SU-DHL-6 (cell line): Measurements from ENCODE around the gene GATC.
A peak's percentile ranks its signal among the peaks of the same experiment; 100 is the strongest.

Source experiments
- H2AFZ ChIP-seq: fragments of 200-600 bp; sonication (generic); 2 replicates; pipeline ENCODE4 v1.6.1; 2014; ENCODE audit warnings: low read depth, mild to moderate bottlenecking, moderate library complexity, mixed read lengths, antibody characterized with exemption, low read length; ENCODE audit not compliant: severe bottlenecking
- H3F3A ChIP-seq: fragments of 200-600 bp; shearing (Covaris generic); 2 replicates; pipeline ENCODE4 v1.6.0; 2016; ENCODE audit warnings: antibody characterized with exemption, mild to moderate bottlenecking; ENCODE audit not compliant: insufficient read depth
- H3K27ac ChIP-seq: fragments of 200-600 bp; sonication (generic); 2 replicates; pipeline ENCODE4 v1.5.1; 2016; ENCODE audit warnings: low read depth, mild to moderate bottlenecking, low read length, moderate library complexity, mixed read lengths
- H3K27me3 ChIP-seq: fragments of 200-600 bp; sonication (generic), shearing (Covaris generic); 2 replicates; pipeline ENCODE4 v1.6.0; 2014; ENCODE audit warnings: mild to moderate bottlenecking, low read length
- H3K36me3 ChIP-seq: fragments of 200-600 bp; sonication (generic); 2 replicates; pipeline ENCODE4 v1.6.1; 2014; ENCODE audit warnings: mild to moderate bottlenecking, low read length, mixed read lengths
- H3K4me2 ChIP-seq: fragments of 300-600, 200-600 bp; shearing (Covaris generic), sonication (generic); 2 replicates; pipeline ENCODE4 v1.6.0; 2014; ENCODE audit warnings: low read length, low read depth, mild to moderate bottlenecking; ENCODE audit not compliant: poor library complexity, severe bottlenecking
- H3K4me3 ChIP-seq: fragments of 200-600 bp; sonication (generic); 2 replicates; pipeline ENCODE4 v1.5.1; 2014; ENCODE audit warnings: antibody characterized with exemption, low read length, mild to moderate bottlenecking, mixed read lengths; ENCODE audit not compliant: insufficient read depth, poor library complexity, severe bottlenecking
- H3K79me2 ChIP-seq: fragments of 200-600 bp; sonication (generic); 2 replicates; pipeline ENCODE4 v1.6.1; 2014; ENCODE audit warnings: mild to moderate bottlenecking, low read length, moderate library complexity; ENCODE audit not compliant: insufficient read depth
- H3K9ac ChIP-seq: fragments of 200-600 bp; sonication (generic); 2 replicates; pipeline ENCODE4 v1.7.0; 2014; ENCODE audit warnings: mild to moderate bottlenecking, low read length
- H3K9me2 ChIP-seq: fragments of 200-600 bp; sonication (generic); replicated peaks from 2 replicates; pipeline ENCODE4 v1.6.1; 2014; ENCODE audit warnings: low read length; ENCODE audit not compliant: insufficient read depth
- H3K9me3 ChIP-seq: fragments of 200-600 bp; sonication (generic); 2 replicates; pipeline ENCODE4 v1.6.1; 2014; ENCODE audit warnings: low read length, mixed read lengths; ENCODE audit not compliant: insufficient read depth
- H4K20me1 ChIP-seq: fragments of 200-600 bp; sonication (generic); 2 replicates; pipeline ENCODE4 v1.6.1; 2014; ENCODE audit warnings: low read depth, mild to moderate bottlenecking, antibody characterized with exemption, low read length, moderate library complexity, mixed read lengths
- EZH2phosphoT487 ChIP-seq: fragments of 200-600 bp; sonication (generic), shearing (Covaris generic); conservative IDR thresholded peaks from 2 replicates; pipeline ENCODE4 v1.6.1; 2018; ENCODE audit warnings: mild to moderate bottlenecking, antibody characterized with exemption, low read length, moderate library complexity, mixed read lengths
- TF ChIP-seq, protein P1 (sequence below): fragments of 200-600 bp; sonication (generic); IDR thresholded peaks from one replicate; pipeline ENCODE4 v1.5.1; 2017; ENCODE audit warnings: antibody characterized with exemption, mild to moderate bottlenecking, low read length, moderate library complexity; ENCODE audit not compliant: insufficient read depth, poor library complexity, severe bottlenecking

GATC gene

DNA sequence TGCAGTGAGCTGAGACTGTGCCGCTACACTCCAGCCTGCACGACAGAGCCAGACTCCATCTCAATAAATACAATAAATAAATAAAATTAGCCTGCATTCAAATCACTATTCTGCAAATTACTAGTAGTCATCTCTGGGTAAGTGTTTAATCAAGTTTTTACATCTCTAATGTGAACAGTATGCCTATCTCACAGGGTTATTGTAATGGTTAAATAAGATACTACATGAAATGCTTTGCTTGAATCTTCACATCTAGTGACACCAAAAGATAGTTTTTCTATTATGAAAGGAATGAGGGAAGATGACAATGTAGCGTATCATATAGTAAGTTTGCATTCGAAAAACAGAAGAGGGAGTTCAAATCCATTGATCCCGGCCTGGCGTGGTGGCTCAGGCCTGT is 21.2 kb downstream of the GATC start:
- Histone ChIP-seq H3K9ac (no peak overlapping the region; the same call in 1 of the 2 replicates), H3K9me2 (no peaks in the 10 kb centered on the region), H3K4me2 (peak overlapping the region; percentile 66)

DNA sequence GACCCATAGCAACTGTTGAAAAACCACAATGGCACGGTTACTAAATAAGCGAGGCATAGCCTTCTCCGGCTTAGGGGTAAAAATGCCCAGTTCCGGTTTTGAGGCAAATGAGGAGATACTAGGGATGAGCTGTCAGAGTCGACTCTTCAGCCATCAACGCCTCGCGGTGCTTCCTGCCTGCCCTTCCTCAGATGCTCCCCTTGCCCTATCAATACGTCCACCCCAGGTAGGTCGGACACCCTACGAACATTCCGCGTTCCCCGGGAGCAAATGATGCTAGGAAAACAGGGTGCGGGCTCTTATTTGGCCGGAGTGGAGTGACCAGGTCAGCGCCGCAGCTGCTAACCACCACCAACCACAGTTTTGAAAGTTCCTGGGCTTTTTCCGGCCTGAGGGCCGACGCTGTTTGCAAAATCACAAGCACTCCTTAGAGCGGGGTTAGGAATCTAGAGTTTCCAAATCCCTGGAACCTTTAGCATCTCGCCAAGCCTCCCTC is 22.1 kb downstream of the GATC start:
- Histone ChIP-seq H3K79me2 (peaks cover 64% of the 10 kb centered on the region), H3K9ac (peak overlapping the region; percentile 82), H3K27ac (peak overlapping the region; percentile 62), H3F3A (peaks cover 20% of the 10 kb centered on the region; the same call in 1 of the 2 replicates), H3K4me3 (peak overlapping the region; percentile 84), H3K4me2 (peak overlapping the region; percentile 66), H2AFZ (no peak overlapping the region), H3K9me2 (no peaks in the 10 kb centered on the region), H3K9me3 (no peaks in the 10 kb centered on the region), H3K27me3 (no peaks in the 10 kb centered on the region), H4K20me1 (peaks cover 38% of the 10 kb centered on the region), H3K36me3 (peaks cover 27% of the 10 kb centered on the region)
- TF ChIP-seq EZH2phosphoT487, result no peak
- TF ChIP-seq, protein P1, sequence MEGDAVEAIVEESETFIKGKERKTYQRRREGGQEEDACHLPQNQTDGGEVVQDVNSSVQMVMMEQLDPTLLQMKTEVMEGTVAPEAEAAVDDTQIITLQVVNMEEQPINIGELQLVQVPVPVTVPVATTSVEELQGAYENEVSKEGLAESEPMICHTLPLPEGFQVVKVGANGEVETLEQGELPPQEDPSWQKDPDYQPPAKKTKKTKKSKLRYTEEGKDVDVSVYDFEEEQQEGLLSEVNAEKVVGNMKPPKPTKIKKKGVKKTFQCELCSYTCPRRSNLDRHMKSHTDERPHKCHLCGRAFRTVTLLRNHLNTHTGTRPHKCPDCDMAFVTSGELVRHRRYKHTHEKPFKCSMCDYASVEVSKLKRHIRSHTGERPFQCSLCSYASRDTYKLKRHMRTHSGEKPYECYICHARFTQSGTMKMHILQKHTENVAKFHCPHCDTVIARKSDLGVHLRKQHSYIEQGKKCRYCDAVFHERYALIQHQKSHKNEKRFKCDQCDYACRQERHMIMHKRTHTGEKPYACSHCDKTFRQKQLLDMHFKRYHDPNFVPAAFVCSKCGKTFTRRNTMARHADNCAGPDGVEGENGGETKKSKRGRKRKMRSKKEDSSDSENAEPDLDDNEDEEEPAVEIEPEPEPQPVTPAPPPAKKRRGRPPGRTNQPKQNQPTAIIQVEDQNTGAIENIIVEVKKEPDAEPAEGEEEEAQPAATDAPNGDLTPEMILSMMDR, result no peak

More for the DNA sequence above, 21.2 kb downstream of the GATC start:
- no peak overlapping the region for H2AFZ ChIP-seq
- no peak overlapping the region for H3K4me3 ChIP-seq
- peaks cover 27% of the 10 kb centered on the region for H3K36me3 ChIP-seq
- peaks cover 38% of the 10 kb centered on the region for H4K20me1 ChIP-seq
- H3K79me2 ChIP-seq, result peaks cover 62% of the 10 kb centered on the region
- no peak overlapping the region for H3K27ac ChIP-seq
- H3K9me3 ChIP-seq, result no peaks in the 10 kb centered on the region
- peaks cover 20% of the 10 kb centered on the region; the same call in 1 of the 2 replicates for H3F3A ChIP-seq
- H3K27me3 ChIP-seq, result no peaks in the 10 kb centered on the region
- TF ChIP-seq, protein P1, result no peak
- TF ChIP-seq EZH2phosphoT487, result no peak

DNA sequence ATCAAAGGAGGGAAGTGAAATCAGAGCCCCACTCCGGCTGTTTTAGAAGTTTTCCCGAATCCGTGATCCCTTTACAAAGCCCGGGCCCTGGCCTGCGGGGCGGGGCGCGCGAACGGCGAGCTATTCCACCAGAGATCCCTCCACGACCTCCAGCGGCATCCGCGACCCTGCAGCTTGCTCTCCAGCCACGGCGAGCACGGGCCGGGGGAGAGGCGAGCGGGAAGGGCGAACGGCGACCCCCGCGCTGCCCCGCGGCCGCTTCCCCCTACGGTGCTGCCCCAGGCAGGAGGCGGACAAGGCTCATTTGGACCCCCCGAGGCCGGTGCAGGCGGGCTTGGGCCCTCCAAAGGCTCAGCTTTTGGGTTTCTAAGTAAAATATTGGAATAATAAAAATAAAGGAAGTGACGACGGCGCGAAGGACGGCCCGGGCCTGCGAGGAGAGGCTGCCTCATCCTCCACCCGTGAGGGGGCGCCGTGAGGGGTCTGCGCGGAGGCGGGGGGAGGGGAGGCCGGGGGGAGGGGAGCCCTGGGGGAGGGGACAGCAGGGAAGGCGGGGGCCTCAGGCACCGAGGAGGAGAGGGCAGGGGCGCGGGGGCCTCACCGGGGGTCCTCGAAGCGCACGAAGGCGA is 22.7 kb downstream of the GATC start:
- H4K20me1 ChIP-seq, result peaks cover 38% of the 10 kb centered on the region
- H3K9me2 ChIP-seq, result no peaks in the 10 kb centered on the region
- H2AFZ ChIP-seq, result no peak overlapping the region
- peak overlapping the region; percentile 84 for H3K4me3 ChIP-seq
- H3K27me3 ChIP-seq, result no peaks in the 10 kb centered on the region
- TF ChIP-seq, protein P1, result peak; percentile 11
- TF ChIP-seq EZH2phosphoT487, result no peak
- peak overlapping the region; percentile 82 for H3K9ac ChIP-seq
- H3K4me2 ChIP-seq, result peak overlapping the region; percentile 66
- peak overlapping the region; percentile 62 for H3K27ac ChIP-seq
- H3K36me3 ChIP-seq, result peaks cover 21% of the 10 kb centered on the region
- H3K79me2 ChIP-seq, result peaks cover 63% of the 10 kb centered on the region
- peaks cover 20% of the 10 kb centered on the region; the same call in 1 of the 2 replicates for H3F3A ChIP-seq
- no peaks in the 10 kb centered on the region for H3K9me3 ChIP-seq
